ENCODE results near the gene CCDC15.
"Not testable (repeated sequence)": the region's sequence is repeated elsewhere in the genome, so short reads cannot be mapped to it uniquely, and the experiment has no call there.

The CCDC15 gene

GRCh38 chr11:125081098-125081798 is 127.2 kb downstream of the CCDC15 start:
- DNase-seq (ENCODE audit: low read depth, low spot score): no peak

- DNase-seq (ENCODE audit: low read depth, low spot score): no peak
These were observed 128.0 kb downstream of the CCDC15 start for GRCh38 chr11:125082040-125082439.

- no peak for DNase-seq (ENCODE audit: low read depth, low spot score)
These were observed 128.8 kb downstream of the CCDC15 start for GRCh38 chr11:125082611-125083311.

- DNase-seq (ENCODE audit: low read depth, low spot score): no peak
These were observed 129.5 kb downstream of the CCDC15 start for GRCh38 chr11:125083312-125084056.

- no peak for DNase-seq (ENCODE audit: low read depth, low spot score)
These were observed 130.0 kb downstream of the CCDC15 start for GRCh38 chr11:125084057-125084416.

- no peak for DNase-seq (ENCODE audit: low read depth, low spot score)
These were observed 130.8 kb downstream of the CCDC15 start for GRCh38 chr11:125084761-125085231.

GRCh38 chr11:125085301-125086081 is 131.5 kb downstream of the CCDC15 start:
- DNase-seq (ENCODE audit: low read depth, low spot score): no peak

- DNase-seq (ENCODE audit: low read depth, low spot score): no peak
These were observed 132.8 kb downstream of the CCDC15 start for GRCh38 chr11:125086633-125087296.

- no peak for DNase-seq (ENCODE audit: low read depth, low spot score)
These were observed 134.1 kb downstream of the CCDC15 start for GRCh38 chr11:125088123-125088522.

- DNase-seq (ENCODE audit: low read depth, low spot score): no peak
These were observed 134.8 kb downstream of the CCDC15 start for GRCh38 chr11:125088576-125089455.

- DNase-seq (ENCODE audit: low read depth, low spot score): not testable (repeated sequence)
These were observed 135.5 kb downstream of the CCDC15 start for GRCh38 chr11:125089481-125089880.

- DNase-seq (ENCODE audit: low read depth, low spot score): not testable (repeated sequence)
These were observed 136.1 kb downstream of the CCDC15 start for GRCh38 chr11:125090151-125090550.

- no peak for DNase-seq (ENCODE audit: low read depth, low spot score)
These were observed 136.8 kb downstream of the CCDC15 start for GRCh38 chr11:125090816-125091215.

All from activated CD4-positive, CD25-positive, alpha-beta regulatory T cell treated with anti-CD3 and anti-CD28 coated beads, Interleukin-2, amount 50 U/mL, for 16 hours (primary cell).